GM23248 (cell line): ENCODE data around the gene MEI1.

Experiments used
- EZH2 ChIP-seq: fragments of 200-600 bp; sonication (generic); IDR thresholded peaks from 2 replicates; pipeline ENCODE4 v1.6.1; 2018; ENCODE audit warnings: antibody characterized with exemption, mild to moderate bottlenecking; ENCODE audit not compliant: insufficient read depth, poor library complexity, severe bottlenecking
- EZH2phosphoT487 ChIP-seq: fragments of 200-600 bp; sonication (generic); IDR thresholded peaks from 2 replicates; pipeline ENCODE4 v1.6.1; 2018; ENCODE audit warnings: antibody characterized with exemption, moderate library complexity, mild to moderate bottlenecking, low read depth; ENCODE audit not compliant: insufficient read depth

GRCh38 chr22:41684194-41684593 is 15.1 kb upstream of the MEI1 start:
- TF ChIP-seq EZH2phosphoT487: no peak
- TF ChIP-seq EZH2: no peak
